Panc1 (cell line): ENCODE measurements around the gene LPIN3. TPM values are rescaled to one million over a fixed set of nuclear protein-coding genes. Genes with fewer than 3 reads are reported as not detected.

ENCODE experiments used
- ATAC-seq: fragments of 200-7000 bp; cut with Tn5 transposase; 2 replicates; pipeline ENCODE4 v1.9.1; 2020; ENCODE audit warnings: mild to moderate bottlenecking, moderate library complexity
- BruUV-seq: library from RNA; stranded (reverse); fragments of 400-500 nt; replicated peaks from 2 replicates; lab custom pipeline; 2021; lab: Mats Ljungman, UMichigan
- CTCF ChIA-PET: fragments of 300-600 bp; sonication (Branson Sonifier 250); formaldehyde crosslinking; loops from one replicate; lab custom pipeline; 2022; ENCODE audit warnings: antibody characterized with exemption; lab: Charles Lee
- POLR2A ChIA-PET: fragments of 300-600 bp; sonication (Branson Sonifier 250); formaldehyde crosslinking; loops from one replicate; lab custom pipeline; 2022; ENCODE audit warnings: antibody characterized with exemption; lab: Charles Lee
- DNase-seq: peaks from one replicate; pipeline ENCODE4 v3.0.0-alpha.2; 2010; ENCODE audit warnings: low read depth, low spot score
- H3K27ac ChIP-seq: 2 replicates; pipeline ENCODE4 v1.5.1; 2011; ENCODE audit warnings: mild to moderate bottlenecking, low read length, inconsistent platforms
- H3K27me3 ChIP-seq: fragments of 200-500 bp; sonication (Bioruptor generic); 2 replicates; pipeline ENCODE4 v1.6.0; 2014; ENCODE audit warnings: low read length, inconsistent platforms; ENCODE audit not compliant: control insufficient read depth, insufficient read depth
- H3K36me3 ChIP-seq: fragments of 200-500 bp; sonication (Bioruptor generic); 2 replicates; pipeline ENCODE4 v1.5.1; 2014; ENCODE audit warnings: inconsistent platforms, mild to moderate bottlenecking, low read length, moderate library complexity; ENCODE audit not compliant: control insufficient read depth, insufficient read depth
- H3K4me1 ChIP-seq: 2 replicates; pipeline ENCODE4 v1.5.1; 2011; ENCODE audit warnings: inconsistent platforms, mild to moderate bottlenecking, low read length, moderate library complexity; ENCODE audit not compliant: control insufficient read depth, insufficient read depth
- H3K4me3 ChIP-seq, 2 experiments: 2 replicates each; pipeline ENCODE4 v1.5.1; 2011 to 2012; ENCODE audit warnings: low read depth in 2 of 2, low read length in 2 of 2, mild to moderate bottlenecking in 2 of 2, inconsistent platforms in 1 of 2, moderate library complexity in 1 of 2
- H3K9me3 ChIP-seq: fragments of 200-500 bp; sonication (Bioruptor generic); 2 replicates; pipeline ENCODE4 v1.5.1; 2014; ENCODE audit warnings: low read depth, mild to moderate bottlenecking, inconsistent platforms, low read length, moderate library complexity; ENCODE audit not compliant: control insufficient read depth, insufficient read depth
- CTCF ChIP-seq: fragments of 450-650 bp; IDR thresholded peaks from 2 replicates; pipeline ENCODE4 v1.5.1; 2017; ENCODE audit warnings: mild to moderate bottlenecking
- POLR2AphosphoS5 ChIP-seq: IDR thresholded peaks from 2 replicates; pipeline ENCODE4 v1.6.1; 2012; ENCODE audit warnings: mild to moderate bottlenecking, low read depth, low read length, moderate library complexity
- REST ChIP-seq, 2 experiments: IDR thresholded peaks; 2 replicates each; pipeline ENCODE4 v1.6.1; 2011 to 2012; ENCODE audit warnings: low read depth in 2 of 2, control low read depth in 1 of 2, low read length in 1 of 2, mild to moderate bottlenecking in 1 of 2, moderate library complexity in 1 of 2; ENCODE audit not compliant: insufficient read depth in 1 of 2
- SIN3A ChIP-seq: IDR thresholded peaks from 2 replicates; pipeline ENCODE4 v1.6.1; 2012; ENCODE audit warnings: low read depth, mild to moderate bottlenecking, low read length, moderate library complexity, borderline replicate concordance; ENCODE audit not compliant: insufficient read depth
- TCF7L2 ChIP-seq: IDR thresholded peaks from 2 replicates; pipeline ENCODE4 v1.6.1; 2011; ENCODE audit warnings: mild to moderate bottlenecking, low read depth, low read length, inconsistent platforms
- in situ Hi-C: cut with HindIII; loops from 2 replicates; pipeline ENCODE4 v1.10.0; 2016; ENCODE audit warnings: low sequenced_read_pairs, low pct_unique_long_range_greater_than_20kb
- intact Hi-C: fragments of 100-400 bp; cut with micrococcal nuclease; formaldehyde crosslinking; loops from one replicate; pipeline ENCODE4 v1.10.0; 2022; ENCODE audit not compliant: unreplicated experiment
- total RNA-seq: library from RNA; stranded (reverse); gene quantifications from one replicate; pipeline ENCODE4 v1.2.1, GENCODE V29; 2021; ENCODE audit not compliant: unreplicated experiment

Gene LPIN3
- total RNA-seq, 1 experiment from 2014 or later, result 21.0 TPM

GRCh38 chr20:41360831-41361756 is 20.5 kb downstream of the LPIN3 start:
- ATAC-seq (peak; percentile 18; the same call in 1 of the 2 replicates), DNase-seq (no peak)
- no peak overlapping the region for H3K27ac ChIP-seq
- in situ Hi-C loops (no loop called here), intact Hi-C loops (no loop called here)
- H3K36me3 ChIP-seq, result no peaks in the 10 kb centered on the region
- H3K9me3 ChIP-seq, result no peaks in the 10 kb centered on the region
- no peaks in the 10 kb centered on the region; the same call in 1 of the 2 replicates for H3K27me3 ChIP-seq
- TF ChIP-seq CTCF (no peak), REST (IDR thresholded peaks at IDR 0.05; ENCODE audit: insufficient read depth in 1 of 2, low read depth in 2 of 2, low read length in 1 of 2) (no peak), SIN3A (no peak), POLR2AphosphoS5 (no peak), TCF7L2 (no peak)
- H3K4me3 ChIP-seq, result no peak overlapping the region
- no TSS peak for BruUV-seq
- POLR2A ChIA-PET, result no interaction called here
- CTCF ChIA-PET, result no interaction called here
- no peaks in the 10 kb centered on the region for H3K4me1 ChIP-seq

- BruUV-seq, result no TSS peak
- Histone ChIP-seq H3K4me3 (no peak overlapping the region), H3K27ac (no peak overlapping the region), H3K36me3 (no peaks in the 10 kb centered on the region), H3K27me3 (no peaks in the 10 kb centered on the region; the same call in 1 of the 2 replicates), H3K4me1 (no peaks in the 10 kb centered on the region), H3K9me3 (no peaks in the 10 kb centered on the region)
- intact Hi-C loops (no loop called here), in situ Hi-C loops (no loop called here)
- ATAC-seq (no peak; the same call in 1 of the 2 replicates), DNase-seq (no peak)
- ChIA-PET CTCF (no interaction called here), POLR2A (no interaction called here)
- TF ChIP-seq CTCF (no peak), POLR2AphosphoS5 (no peak), TCF7L2 (no peak), SIN3A (no peak), REST (IDR thresholded peaks at IDR 0.05; ENCODE audit: insufficient read depth in 1 of 2, low read depth in 2 of 2, low read length in 1 of 2) (no peak)
Observed at GRCh38 chr20:41361757-41362747, 21.4 kb downstream of the LPIN3 start.
